HG02943 (cell line): ENCODE data around the gene SLC17A7.
"Not testable (repeated sequence)": the region's sequence is repeated elsewhere in the genome, so short reads cannot be mapped to it uniquely, and the experiment has no call there.

Experiments
- ATAC-seq: cut with Tn5 transposase; IDR thresholded peaks from one replicate; pipeline ENCODE4 v1.9.1; 2021; ENCODE audit warnings: mild to moderate bottlenecking, low read depth, moderate library complexity; ENCODE audit not compliant: unreplicated experiment

SLC17A7 gene

DNA sequence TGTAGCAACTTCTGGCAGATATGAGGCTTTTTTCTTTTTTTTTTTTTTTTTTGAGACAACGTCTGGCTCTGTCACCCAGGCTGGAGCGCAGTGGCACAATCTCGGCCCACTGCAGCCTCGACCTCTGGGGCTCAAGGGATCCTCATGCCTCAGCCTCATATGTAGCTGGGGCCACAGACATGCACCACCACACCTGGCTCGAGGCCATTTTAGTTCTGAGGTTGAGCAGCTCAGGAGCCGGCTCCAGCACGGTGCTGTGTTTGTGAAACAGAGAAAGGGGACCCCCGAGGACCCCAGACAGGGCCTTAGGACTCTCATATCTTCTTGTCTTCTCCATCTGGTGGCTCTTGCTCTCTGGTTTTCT is 29.3 kb upstream of the SLC17A7 start:
- no peak for ATAC-seq

DNA sequence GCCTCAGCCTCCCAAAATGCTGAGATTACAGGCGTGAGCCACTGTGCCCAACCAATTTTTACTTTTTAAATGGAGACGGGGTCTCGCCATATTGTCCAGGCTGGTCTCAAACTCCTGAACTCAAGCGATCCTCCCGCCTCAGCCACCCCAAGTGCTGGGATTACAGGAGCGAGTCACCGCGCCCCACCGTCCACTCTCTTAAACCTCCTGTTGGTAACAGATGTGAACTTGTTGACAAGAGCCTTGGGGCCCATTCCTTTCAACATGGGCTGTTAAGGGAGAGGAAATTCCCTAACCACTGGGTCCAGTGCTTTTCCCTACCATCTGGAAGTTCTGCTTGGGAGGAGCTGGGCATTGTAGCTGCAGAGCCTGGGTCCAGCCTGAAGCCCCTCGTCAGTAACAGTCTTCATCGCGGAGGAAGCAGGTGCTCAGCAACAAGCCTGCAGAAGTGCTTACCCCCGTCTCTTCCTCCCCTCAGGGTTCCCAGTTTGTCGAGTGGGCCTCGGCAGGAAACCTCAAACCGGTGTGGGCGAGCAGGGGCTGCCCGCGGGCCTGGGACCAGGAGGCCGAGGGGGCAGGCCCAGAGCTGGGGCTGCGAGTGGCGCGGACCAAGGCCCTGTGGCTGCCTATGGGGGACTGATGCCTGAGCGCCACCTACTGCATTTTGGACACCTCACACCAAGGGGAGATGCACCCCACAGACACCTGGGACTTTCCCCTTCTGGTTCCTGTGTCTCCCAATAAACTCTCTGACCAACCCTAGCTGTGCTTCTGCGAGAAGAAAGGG is 28.7 kb upstream of the SLC17A7 start:
- ATAC-seq = no peak

DNA sequence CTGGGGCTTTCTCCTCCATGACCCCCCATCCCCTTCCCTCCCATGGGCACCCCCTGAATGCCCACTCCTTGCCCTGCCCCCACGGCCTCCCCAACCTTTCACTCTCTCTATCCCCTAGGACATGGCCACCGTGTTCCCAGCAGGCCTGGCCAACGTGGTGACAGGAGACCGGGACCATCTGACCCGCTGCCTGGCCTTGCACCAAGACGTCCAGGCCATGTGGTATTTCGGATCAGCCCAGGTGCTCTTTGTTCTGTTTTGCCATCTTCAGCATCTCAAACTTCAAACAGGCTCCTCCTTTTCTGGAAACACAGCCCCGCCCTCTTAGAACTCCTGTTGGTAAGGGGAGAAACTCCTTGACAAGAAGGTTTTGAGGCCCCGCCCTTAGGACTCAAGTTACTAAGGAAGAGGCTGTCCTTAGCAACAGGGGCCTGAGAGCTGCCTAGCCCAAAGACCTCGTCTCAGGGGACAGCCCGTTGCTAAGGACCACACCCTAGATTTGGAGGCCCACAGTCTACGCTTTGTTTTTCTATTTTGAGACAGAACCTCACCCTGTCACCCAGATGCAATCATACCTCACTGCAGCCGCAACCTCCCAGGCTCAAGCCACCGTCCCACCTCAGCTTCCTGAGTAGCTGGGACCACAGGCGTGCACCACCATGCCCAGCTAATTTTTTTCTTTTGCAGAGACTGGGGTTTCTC is 27.6 kb upstream of the SLC17A7 start:
- ATAC-seq = peak; percentile 63

DNA sequence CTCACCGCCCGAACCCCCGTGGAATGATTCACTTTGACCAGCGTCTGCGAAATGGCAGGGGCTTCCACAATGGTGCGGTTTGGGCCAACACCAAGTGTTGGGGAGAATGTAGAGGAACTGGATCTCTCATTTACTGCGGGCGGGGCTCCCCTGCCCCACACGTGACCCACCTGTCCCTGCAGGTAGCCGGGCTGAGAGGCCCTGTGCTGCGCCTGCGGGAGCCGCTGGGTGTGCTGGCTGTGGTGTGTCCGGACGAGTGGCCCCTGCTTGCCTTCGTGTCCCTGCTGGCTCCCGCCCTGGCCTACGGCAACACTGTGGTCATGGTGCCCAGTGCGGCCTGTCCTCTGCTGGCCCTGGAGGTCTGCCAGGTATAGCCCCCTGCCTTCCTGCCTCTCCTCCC is 26.9 kb upstream of the SLC17A7 start:
- no peak for ATAC-seq

DNA sequence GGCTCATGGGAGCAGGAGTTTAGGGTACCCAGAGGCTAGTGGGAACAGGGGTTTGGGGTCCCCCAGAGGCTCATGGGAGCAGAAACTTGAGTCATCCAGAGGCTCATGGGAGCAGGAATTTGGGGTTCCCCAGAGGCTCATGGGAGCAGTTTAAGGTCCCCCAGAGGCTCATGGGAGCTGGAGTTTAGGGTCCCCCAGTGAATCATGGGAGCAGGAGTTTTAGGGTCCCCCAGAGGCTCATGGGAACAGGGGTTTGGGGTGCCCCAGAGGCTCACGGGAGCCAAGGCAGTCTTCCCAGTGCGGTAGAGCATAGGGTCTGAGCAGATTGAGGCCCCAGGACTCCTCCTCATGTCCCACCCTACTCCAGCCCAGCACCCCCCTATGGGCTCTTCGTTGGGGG is 24.0 kb upstream of the SLC17A7 start:
- ATAC-seq = no peak

DNA sequence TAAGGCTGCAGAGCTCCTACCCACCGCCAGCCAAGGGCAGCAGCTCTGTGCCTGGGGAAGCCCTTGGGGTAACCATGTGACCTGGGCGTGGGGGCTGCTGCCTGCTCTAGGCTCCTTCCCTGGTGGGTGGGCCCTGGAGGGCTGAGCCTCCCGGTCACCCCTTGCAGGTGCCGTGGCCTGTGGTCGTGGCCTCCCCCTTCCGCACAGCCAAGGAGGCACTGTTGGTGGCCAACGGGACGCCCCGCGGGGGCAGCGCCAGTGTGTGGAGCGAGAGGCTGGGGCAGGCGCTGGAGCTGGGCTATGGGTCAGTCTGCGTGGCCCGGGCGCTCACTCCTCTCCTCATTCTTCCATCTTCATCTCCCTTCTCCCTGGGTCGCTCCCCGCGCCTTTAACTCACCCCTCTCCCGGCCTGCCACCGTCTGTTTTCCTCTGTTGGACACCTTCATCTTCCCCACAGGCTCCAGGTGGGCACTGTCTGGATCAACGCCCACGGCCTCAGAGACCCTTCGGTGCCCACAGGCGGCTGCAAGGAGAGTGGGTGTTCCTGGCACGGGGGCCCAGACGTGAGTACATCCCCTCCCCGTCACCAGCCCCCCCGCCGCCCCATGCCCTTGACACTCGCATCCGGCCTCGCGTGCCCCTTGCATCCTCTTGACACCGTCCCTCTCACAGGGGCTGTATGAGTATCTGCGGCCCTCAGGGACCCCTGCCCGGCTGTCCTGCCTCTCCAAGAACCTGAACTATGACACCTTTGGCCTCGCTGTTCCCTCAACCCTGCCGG is 22.8 kb upstream of the SLC17A7 start:
- no peak for ATAC-seq

DNA sequence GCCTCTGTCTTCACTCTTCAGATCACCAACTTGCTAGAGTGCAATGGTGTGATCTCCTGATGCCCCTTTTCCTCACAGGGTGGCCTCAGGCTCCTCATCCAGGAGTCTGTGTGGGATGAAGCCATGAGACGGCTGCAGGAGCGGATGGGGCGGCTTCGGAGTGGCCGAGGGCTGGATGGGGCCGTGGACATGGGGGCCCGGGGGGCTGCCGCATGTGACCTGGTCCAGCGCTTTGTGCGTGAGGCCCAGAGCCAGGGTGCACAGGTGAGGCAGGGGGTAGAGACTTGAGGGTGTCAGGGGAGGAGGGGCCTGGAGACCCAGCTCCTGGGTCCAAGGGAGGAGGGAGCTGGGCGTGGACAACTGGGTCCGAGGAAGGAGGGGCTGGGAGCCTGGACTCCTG is 21.2 kb upstream of the SLC17A7 start:
- no peak for ATAC-seq

DNA sequence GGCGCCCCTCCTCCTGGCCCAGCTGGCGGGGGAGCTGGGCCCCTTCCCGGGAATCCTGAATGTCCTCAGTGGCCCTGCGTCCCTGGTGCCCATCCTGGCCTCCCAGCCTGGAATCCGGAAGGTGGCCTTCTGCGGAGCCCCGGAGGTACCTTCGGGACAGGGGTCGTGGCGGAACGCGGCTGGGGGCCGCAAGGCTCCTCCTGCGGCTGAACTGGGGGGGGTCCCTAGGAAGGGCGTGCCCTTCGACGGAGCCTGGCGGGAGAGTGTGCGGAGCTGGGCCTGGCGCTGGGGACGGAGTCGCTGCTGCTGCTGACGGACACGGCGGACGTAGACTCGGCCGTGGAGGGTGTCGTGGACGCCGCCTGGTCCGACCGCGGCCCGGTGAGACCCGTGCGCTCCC is 20.3 kb upstream of the SLC17A7 start:
- no peak for ATAC-seq

DNA sequence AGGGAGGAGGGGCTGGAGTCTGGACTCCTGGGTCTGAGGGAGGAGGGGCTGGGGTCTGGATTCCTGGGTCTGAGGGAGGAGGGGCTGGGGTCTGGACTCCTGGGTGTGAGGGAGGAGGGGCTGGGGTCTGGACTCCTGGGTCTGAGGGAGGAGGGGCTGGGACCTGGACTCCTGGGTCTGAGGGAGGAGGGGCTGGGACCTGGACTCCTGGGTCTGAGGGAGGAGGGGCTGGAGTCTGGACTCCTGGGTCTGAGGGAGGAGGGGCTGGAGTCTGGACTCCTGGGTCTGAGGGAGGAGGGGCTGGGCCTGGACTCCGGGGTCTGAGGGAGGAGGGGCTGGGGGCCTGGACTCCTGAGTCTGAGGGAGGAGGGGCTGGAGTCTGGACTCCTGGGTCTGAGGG is 19.8 kb upstream of the SLC17A7 start:
- ATAC-seq = not testable (repeated sequence)

DNA sequence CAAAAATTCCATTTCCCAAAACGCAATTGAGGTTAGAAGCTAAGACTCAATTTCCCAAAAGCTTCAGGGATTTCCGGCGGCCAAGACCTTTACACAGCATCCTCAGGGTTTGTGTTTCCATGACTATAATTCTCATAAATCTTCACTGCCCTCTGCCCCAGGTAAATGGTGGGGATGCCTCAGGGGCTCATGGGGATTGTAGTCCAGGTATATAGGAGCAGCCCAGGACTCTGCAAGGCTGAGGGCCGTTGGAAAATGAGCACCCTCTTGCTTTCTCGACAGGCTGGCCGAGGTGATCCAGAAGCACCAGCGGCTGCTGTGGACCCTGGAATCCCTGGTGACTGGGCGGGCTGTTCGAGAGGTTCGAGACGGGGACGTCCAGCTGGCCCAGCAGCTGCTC is 18.1 kb upstream of the SLC17A7 start:
- no peak for ATAC-seq

DNA sequence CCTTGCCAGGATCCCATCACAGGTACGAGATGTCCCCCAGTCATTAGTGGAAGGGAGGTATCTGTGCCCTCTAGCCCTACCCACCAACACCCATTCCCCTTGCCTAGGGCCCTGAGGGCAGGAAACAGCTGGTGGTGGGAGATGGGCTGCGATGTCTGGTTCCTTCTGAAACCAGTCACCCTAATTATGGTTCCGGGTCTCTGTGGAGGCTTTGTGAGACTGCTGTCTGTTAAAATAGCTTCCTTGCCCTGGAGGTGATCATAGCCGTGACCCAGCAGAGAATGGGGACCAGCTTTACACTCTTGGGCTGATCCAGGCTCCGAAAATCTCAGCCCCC is 17.2 kb upstream of the SLC17A7 start:
- ATAC-seq = no peak

DNA sequence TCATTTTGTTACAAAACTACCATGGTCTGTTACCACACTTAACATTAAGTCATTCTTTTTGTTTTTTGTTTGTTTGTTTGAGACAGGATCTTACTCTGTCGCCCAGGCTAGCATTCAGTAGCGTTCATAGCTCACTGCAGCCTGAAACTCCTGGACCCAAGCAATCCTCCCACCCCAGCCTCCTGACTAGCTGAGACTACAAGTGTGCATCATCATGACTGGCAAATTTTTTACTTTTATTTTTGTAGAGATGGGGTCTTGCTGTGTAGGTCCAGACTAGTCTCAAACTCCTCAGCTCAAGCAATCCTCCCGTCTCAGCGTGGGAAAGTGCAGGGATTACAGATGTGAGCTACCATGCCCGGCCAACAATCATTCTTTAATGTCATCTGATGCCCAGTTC is 15.0 kb upstream of the SLC17A7 start:
- ATAC-seq = no peak

DNA sequence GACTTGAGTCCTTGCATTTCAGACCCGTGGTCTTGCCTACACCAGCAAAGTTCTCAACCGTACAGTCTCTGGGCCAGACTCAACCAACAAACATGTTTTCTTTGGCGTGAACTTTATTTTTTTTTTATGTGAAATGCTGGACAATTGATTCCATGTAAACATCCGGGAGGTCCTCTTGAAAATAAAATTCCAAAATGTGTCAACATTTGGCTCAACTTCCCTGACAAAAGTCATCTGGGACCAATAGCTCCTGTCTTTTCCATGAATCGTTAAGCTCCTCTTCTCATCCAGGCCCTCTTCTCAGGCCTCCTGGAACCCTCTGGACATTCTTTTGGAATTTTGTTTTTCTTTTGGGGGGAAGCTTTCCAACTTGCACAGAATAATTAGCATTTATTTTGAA is 14.4 kb upstream of the SLC17A7 start:
- no peak for ATAC-seq

DNA sequence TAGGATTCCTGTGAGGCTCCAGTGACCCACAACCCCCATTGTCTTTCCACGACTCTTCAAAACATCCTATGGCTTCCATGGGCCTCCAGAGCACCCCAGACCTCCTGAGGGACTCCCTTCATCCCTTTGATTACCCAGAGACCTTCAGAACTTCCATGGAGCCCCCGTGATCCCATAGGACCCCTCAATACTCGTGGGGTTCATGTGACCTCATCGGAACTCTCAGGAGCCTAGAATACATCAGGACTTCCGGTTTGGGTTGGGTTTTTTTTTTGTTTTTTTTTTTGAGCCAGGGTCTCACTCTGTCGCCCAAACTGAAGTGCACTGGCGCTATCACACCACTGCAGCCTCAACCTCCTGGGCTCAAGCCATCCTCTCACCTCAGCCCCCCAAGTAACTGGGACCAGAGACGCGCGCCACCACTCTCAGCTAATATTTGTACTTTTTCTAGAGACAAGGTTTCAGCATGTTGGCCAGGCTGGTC is 12.5 kb upstream of the SLC17A7 start:
- ATAC-seq = no peak

DNA sequence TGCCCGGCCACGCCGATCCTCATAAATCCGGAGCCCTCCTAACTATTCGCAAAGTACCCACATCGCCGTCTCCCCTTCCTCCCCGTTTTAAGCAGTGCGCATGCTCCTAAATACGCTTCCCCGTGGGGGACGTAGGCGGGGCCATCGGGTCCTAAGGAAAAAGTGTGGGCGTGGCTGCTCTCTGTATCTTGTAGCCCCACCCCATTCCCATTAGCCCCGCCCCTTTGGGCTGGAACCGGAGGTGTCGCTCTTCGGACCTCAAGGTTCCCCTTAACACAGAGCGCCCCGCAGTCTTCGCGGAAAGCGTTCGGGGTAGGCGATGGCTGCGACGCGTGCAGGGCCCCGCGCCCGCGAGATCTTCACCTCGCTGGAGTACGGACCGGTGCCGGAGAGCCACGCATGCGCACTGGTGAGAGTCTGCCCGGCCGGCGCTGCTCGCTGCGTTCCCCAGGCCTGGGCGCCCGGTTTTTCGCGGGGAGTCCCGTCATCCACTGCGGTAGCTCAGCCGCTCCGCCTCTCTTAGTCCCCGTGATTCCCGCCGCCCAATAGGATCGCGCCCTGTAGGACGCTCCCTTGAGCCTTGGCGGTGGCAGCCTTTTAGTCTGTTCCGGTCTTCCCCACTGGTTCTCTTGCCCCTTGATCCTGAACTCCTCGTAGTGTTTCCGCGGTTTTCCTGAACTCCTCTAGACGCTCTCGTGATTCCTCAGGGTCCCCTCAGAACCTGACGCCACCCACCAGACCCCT is 11.9 kb upstream of the SLC17A7 start, which contains the start of gene ALDH16A1:
ALDH16A1 (plus strand) TSS at position 213 of the 744 bp plus-strand sequence; CDS start at position 320, 107 bp downstream.
- peak; percentile 72 for ATAC-seq

DNA sequence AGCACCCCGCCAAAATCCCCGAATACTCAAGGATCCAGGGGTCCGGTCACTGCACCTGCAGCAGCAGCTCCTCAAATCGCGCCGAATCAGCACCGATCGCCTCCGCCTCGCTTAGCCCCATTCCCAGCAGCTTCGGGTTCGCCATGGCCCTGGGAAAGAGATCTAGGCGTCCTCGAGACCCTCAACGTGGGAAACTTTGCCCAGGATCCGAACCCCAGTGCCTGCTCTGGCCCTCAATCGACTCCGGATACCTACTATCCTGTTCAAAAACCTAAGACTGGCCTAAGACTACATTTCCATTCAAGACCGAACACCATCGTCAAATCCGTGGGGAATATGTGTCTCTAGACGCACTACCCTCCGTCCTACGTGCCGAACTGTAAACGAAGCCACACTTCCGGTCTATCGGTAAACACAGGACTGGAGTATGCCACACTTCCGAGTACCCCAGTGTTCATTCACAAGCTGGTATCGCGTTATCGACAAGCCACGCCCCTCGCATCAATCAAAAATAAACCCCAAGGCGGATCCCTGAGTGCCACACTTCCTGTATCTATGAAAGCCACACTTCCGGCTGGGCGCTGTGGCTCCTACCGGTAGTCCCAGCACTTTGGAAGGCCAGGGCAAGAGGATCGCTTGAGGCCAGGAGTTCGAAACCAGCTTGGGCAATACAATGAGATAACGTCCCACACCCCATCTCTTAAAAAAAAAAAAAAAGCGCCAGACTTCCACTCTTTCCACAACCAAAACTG is 10.3 kb upstream of the SLC17A7 start, which contains the start of gene PIH1D1:
PIH1D1 (minus strand) TSS at position 385 of the 752 bp plus-strand sequence; CDS start at position 145, 240 bp downstream.
- peak; percentile 59 for ATAC-seq

DNA sequence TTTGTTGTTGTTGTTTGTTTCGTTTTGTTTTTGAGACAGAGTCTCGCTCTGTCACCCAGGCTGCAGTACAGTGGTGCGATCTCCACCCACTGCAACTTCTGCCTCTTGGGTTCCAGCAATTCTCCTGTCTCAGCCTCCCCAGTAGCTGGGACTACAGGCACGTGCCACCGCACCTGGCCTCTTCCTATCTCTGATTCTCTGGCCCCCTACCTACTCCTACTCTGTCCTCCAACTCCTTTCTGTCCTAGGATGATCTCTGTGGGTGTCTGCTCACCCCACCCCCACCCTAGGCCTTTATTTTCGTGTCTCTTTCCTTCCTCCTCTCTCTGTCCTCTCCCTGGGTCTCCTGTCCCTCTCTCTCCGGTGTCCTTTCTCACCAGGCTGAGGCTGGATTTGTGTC is 9.1 kb upstream of the SLC17A7 start:
- no peak for ATAC-seq

DNA sequence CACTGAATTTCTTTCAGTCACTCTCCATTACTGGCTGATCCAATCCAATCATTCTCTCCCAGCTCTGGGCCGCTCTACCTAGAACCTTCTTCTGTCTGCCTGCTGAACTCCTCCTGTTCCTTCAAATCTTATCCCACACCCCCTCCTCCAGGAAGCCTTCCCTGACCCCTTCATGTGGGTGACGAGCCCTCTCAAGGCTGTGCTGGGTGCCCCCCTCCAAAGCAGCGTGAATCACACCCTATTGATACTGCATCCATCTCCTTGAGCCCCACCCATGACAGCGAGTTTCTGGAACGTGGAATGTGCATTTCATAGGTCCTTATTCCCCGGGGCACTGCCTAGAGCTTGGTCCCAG is 7.1 kb upstream of the SLC17A7 start:
- no peak for ATAC-seq

DNA sequence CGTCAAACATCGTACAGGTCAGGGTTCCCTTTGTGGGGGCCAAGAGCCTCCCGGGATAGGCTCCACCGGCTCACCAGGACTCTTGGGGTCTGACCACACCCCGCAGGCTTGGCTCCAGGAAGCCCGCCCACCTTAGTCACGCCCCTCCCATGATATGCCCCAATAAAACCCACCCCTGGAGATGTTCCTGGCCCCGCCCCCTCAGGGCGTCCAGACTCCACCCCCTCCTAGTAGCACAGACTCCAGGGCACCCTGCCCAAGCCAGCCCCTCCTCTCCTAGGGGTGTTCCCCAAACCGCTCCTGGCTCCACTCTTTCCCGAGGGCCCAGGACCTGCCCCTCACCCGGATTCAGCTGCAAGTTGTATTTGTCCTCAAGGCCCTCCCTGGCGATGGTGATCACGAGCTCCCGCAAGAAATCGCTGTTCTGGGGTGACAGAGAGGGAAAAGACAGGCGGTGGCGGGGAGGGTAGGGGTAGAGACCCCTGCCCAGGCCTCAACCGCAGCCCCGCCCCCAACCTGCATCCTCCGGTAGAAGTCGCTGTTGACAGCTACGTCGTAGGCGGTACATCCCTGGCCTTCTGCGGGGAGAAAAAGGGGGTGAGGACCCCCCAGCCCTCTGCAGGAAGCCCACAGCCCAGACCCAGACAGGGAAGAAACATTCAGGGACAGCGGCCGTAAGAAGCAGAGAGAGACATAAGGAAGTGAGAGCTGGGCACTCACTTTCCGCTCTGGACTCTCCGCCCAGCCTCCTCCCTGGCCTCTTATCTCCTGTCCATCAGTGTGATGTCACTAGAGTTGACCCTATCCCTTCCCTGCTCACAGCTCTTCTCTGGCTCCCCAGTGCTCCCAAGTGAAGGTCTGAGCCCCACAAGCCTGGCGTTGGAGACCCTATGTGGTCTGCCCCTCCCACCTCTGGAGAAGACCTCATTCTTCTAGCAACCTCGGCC is 6.4 kb upstream of the SLC17A7 start:
- no peak for ATAC-seq
